GM12891 (cell line): Measurements from ENCODE around the gene SLC25A5.
"Not testable (repeated sequence)": the region's sequence is repeated elsewhere in the genome, so short reads cannot be mapped to it uniquely, and the experiment has no call there.

Source experiments
- DNase-seq: peaks from one replicate; pipeline ENCODE4 v3.0.0; 2011; ENCODE audit warnings: low spot score; ENCODE audit not compliant: insufficient read length
- FAIRE-seq: peaks from 2 replicates; lab custom pipeline; 2011; peaks lifted over from hg19 to GRCh38; lab: Jason Lieb, UNC
- PAX5 ChIP-seq: IDR thresholded peaks from 2 replicates; pipeline ENCODE4 v1.6.1; 2011; ENCODE audit warnings: low read length, moderate library complexity, mild to moderate bottlenecking; ENCODE audit not compliant: insufficient read depth, severe bottlenecking
- POLR2A ChIP-seq: IDR thresholded peaks from 2 replicates; pipeline ENCODE4 v1.6.1; 2011; ENCODE audit warnings: low read depth, low read length, control low read depth
- POLR2AphosphoS5 ChIP-seq: IDR thresholded peaks from 2 replicates; pipeline ENCODE4 v1.6.1; 2011; ENCODE audit warnings: low read depth, low read length, control low read depth
- POU2F2 ChIP-seq: IDR thresholded peaks from 2 replicates; pipeline ENCODE4 v1.6.1; 2011; ENCODE audit warnings: low read depth, mild to moderate bottlenecking, control low read depth, low read length, moderate library complexity
- SPI1 ChIP-seq: IDR thresholded peaks from 2 replicates; pipeline ENCODE4 v1.6.1; 2011; ENCODE audit warnings: low read depth, low read length, control low read depth
- TAF1 ChIP-seq: IDR thresholded peaks from 2 replicates; pipeline ENCODE4 v1.6.1; 2011; ENCODE audit warnings: low read depth, low read length, control low read depth

The SLC25A5 gene

DNA sequence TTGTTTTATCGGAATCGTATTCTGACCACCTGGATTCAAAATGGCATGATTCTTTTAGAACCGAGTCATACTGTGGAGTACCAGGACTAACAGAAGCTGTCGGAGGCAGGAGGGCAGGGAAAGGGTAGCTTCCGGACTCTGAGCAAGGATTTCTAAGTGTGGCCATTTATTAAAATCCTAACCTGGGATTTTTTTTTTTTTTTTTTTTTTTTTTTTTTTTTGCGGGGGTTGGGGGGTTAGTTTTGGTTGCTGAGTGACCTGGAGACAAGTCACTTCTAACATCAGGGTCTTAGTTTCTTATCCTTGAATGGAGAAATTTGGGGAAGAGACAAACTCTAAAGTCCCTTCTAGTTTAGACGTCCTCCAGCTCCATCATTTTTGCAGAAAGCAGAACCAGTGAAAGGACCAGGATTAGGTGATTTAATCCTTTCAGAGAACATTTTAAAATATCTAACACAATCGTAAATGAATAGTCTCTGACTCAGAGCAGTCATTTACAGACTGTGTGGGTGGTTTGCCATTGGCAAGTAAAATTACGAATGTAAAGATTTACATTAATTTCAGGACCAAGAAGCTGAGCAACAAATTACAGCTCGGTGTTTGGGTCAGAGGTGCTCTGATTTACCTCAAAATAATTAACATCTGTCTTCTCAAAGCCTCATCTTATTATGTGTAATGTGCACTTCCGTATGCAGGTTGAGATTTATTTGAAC lies 7.3 kb downstream of the SLC25A5 start:
- no peak for DNase-seq
- FAIRE-seq = no peak
- TF ChIP-seq POLR2A (no peak), PAX5 (no peak), TAF1 (no peak), POLR2AphosphoS5 (no peak), SPI1 (no peak), POU2F2 (no peak)

GRCh38 chrX:119477812-119478232 lies 9.6 kb downstream of the SLC25A5 start:
- DNase-seq (no peak), FAIRE-seq (no peak)
- no peak for TF ChIP-seq TAF1
- no peak for TF ChIP-seq POLR2AphosphoS5
- TF ChIP-seq SPI1 = no peak
- TF ChIP-seq POU2F2 = no peak
- no peak for TF ChIP-seq PAX5
- TF ChIP-seq POLR2A = no peak

DNA sequence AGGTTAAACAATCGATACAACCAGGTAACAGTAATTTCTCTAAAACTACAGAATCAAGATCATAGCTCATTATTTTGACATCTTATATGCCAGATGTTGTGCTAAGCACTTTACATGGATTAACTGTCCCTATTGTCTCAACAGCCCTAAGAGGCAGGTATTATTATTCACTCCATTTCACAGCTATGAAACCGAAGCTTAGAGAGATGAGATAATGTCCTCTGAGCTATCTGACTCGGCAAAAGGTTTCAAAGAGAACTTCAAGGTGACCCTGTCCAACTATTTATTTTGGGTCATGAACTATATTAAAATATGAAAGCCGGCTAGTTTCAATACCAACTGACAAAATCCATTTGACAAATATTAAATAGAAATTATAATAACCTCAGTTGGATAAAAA lies 10.3 kb downstream of the SLC25A5 start:
- TF ChIP-seq PAX5 = no peak
- DNase-seq (no peak), FAIRE-seq (no peak)

GRCh38 chrX:119479845-119480244 lies 11.6 kb downstream of the SLC25A5 start:
- DNase-seq (no peak), FAIRE-seq (no peak)
- no peak for TF ChIP-seq POLR2A
- no peak for TF ChIP-seq PAX5
- TF ChIP-seq POLR2AphosphoS5 = no peak
- no peak for TF ChIP-seq SPI1
- TF ChIP-seq POU2F2 = no peak
- no peak for TF ChIP-seq TAF1

- DNase-seq (no peak), FAIRE-seq (peak; percentile 63)
- TF ChIP-seq POLR2A (no peak), POU2F2 (no peak), TAF1 (no peak), PAX5 (no peak)
Measured at GRCh38 chrX:119481323-119481801, 13.1 kb downstream of the SLC25A5 start.

DNA sequence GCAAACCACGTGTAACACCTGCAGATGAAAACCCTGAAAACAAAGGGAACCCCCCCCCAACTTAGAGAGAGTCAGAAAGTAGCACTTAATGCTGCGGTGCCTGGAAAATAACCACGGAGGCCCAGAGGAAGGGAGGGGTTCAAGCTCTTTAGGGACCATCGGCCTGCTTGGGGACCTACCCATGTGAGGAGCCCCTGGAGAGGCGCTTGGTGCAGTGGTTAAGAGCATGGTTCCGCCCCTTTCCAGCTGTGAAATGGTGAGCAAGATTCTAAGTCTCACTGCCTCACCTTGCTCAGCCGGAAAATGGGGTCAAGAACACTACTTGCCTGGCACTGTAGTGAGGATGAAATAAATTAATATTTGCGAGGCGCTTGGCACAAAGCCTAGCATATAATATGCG lies 13.8 kb downstream of the SLC25A5 start:
- TF ChIP-seq POLR2AphosphoS5 (no peak), POLR2A (no peak), TAF1 (no peak), POU2F2 (no peak), PAX5 (no peak), SPI1 (no peak)
- FAIRE-seq (no peak), DNase-seq (no peak)

DNA sequence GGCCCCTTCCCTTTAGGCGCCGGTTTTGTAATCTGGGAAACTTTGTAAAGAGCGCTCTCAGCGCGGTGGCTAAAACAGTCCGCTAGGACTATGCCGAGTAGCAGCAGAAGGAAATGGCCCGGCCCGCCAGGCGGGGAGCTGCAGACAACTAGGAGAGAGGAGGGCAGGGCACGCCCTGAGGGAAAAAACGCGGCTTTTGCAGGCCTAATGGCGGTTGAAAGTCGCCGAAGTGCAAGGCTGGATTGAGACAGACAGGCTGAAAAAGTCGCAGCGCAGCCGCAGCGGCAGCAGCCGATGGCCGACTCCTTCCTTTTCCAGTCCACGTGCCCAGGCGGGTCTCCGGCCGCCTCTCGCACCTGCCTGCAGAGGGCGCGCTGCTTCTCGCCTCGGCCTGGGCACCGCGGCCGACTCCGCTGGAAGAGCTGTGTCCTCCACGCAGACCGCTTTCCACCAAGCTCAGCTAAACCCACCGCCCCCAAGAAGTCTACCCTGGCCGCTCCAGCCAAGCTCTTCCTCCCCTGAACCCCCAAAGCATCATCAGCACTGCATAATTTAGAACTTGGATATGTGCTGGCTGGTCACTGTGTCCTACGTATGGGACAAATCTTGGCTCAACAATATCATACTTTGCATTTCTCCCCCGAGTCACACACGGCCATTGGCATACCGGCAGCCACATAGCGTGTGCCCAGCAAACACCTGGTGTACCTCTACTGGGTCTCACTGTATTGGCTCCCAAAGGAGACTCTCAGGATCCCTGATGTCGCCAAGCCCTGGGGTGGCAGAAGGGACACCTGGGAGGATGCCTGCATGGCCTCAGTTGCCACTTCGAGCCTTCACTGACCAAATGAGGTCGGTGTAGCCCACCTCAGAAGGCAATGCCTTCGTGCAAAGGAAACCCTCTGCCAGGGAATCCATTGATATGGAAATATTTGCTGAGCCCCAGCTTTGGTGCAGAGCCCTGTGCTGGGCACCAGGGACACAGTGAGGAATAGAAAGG lies 14.5 kb downstream of the SLC25A5 start:
- TF ChIP-seq POU2F2 (no peak), TAF1 (no peak), POLR2A (no peak), POLR2AphosphoS5 (no peak), PAX5 (no peak), SPI1 (no peak)
- DNase-seq = peak; percentile 47
- FAIRE-seq = peak; percentile 88

- FAIRE-seq (no peak), DNase-seq (no peak)
- TF ChIP-seq SPI1 = no peak
- no peak for TF ChIP-seq POLR2AphosphoS5
- no peak for TF ChIP-seq POLR2A
- no peak for TF ChIP-seq PAX5
- no peak for TF ChIP-seq POU2F2
- no peak for TF ChIP-seq TAF1
Measured at GRCh38 chrX:119486745-119487144, 18.5 kb downstream of the SLC25A5 start.

DNA sequence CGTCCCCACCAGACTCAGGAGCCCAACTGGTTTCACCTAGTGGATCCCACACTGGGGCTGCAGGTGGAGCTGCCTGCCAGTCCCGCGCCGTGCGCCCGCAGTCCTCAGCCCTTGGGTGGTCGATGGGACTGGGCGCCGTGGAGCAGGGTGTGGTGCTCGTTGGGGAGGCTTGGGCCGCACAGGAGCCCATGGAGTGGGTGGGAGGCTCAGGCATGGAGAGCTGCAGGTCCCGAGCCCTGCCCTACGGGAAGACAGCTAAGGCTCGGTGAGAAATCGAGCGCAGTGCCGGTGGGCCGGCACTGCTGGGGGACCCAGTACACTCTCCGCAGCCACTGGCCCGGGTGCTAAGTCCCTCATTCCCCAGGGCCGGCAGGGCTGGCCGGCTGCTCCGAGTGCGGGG lies 19.5 kb downstream of the SLC25A5 start:
- not testable (repeated sequence) for DNase-seq, FAIRE-seq

DNA sequence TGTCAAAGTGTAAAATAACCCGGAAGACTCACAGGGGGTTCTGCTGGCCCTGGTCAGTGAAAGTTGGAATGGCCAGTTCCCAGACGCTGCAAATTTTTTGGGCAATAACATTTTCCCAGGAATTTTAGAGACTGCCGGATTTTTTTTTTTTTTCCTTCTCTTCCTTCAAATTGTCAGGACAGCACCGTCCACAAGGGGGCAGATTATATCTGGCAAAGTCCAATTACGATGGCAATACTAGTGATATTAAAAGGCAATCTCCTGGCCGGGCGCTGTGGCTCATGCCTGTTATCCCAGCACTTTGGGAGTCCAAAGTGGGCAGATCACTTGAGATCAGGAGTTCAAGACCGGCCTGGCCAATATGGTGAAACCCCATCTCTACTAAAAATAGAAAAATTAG lies 20.5 kb downstream of the SLC25A5 start:
- FAIRE-seq (no peak), DNase-seq (no peak)
- TF ChIP-seq SPI1 = no peak
- no peak for TF ChIP-seq POLR2A
- no peak for TF ChIP-seq PAX5
- no peak for TF ChIP-seq POLR2AphosphoS5
- no peak for TF ChIP-seq TAF1
- no peak for TF ChIP-seq POU2F2
